NCI-H2171 treated with DMSO at 0.1 percent for 48 hours (cell line): ENCODE measurements around the gene RAB40C.

Source experiments
- DNase-seq: peaks from one replicate; lab custom pipeline; 2025; lab: John Stamatoyannopoulos, UW

RAB40C gene

GRCh38 chr16:631808-632358 is 42.0 kb downstream of the RAB40C start:
- DNase-seq, result no peak

DNA sequence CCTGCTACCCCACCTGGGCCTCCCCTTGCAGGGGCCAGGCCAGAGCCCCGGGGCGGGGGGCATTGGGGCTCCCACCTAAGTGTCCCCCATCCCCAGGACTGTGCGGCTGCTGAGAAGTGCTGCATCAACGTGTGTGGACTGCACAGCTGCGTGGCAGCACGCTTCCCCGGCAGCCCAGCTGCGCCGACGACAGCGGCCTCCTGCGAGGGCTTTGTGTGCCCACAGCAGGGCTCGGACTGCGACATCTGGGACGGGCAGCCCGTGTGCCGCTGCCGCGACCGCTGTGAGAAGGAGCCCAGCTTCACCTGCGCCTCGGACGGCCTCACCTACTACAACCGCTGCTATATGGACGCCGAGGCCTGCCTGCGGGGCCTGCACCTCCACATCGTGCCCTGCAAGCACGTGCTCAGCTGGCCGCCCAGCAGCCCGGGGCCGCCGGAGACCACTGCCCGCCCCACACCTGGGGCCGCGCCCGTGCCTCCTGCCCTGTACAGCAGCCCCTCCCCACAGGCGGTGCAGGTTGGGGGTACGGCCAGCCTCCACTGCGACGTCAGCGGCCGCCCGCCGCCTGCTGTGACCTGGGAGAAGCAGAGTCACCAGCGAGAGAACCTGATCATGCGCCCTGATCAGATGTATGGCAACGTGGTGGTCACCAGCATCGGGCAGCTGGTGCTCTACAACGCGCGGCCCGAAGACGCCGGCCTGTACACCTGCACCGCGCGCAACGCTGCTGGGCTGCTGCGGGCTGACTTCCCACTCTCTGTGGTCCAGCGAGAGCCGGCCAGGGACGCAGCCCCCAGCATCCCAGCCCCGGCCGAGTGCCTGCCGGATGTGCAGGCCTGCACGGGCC is 42.8 kb downstream of the RAB40C start:
- no peak for DNase-seq

GRCh38 chr16:633336-634050 is 43.6 kb downstream of the RAB40C start:
- DNase-seq, result no peak

DNA sequence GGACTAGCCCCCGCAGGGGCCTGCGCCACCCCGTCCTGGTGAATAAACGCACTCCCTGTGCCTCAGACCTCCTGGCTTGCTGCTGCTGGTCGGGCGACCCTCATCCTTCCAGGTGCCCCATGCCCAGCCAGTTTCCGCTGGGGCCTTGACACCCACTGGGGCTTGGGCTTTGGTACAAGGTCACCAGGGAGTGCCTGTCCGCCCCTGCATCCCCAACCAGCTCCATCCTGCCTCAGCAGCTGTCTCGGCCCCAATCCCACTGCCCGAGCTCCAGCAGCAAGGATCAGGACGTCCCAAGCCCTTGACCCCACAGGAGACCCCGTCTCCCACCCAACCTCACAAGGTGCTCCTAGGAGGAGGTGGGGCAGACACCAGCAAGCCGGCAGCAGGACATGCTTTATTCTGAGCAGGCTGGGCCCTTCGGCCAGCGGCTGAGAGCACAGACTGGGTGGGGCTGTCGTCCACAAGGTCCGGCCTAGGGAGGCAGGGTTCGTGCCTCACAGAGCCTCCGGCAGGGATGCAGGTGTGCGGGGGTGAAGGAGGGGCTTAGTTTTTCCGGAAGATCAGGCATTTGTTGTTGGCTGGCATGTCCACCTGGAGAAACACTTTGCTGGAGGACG is 44.3 kb downstream of the RAB40C start:
- DNase-seq, result no peak

DNA sequence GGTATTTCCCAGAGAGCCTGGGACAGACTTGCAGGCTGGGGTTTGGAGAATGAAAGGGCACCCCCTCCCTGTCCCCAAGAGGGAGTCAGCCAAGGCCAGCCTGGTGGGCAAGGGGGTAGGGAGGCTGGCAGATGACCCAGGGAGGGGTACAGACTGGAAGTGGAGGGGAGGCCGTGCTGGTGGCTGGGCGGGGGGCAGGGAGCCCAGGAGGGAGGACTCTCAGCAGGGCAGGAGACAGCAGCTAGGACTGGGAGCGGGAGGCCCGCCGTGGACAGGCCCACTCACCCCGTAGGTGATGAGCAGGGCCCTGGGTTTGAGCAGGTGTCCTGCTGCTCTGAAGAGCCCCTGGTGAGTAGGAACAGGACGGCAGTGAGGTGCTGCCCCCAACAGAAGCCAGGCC is 45.1 kb downstream of the RAB40C start:
- no peak for DNase-seq

- DNase-seq, result no peak
Measured at GRCh38 chr16:635573-636205, 45.8 kb downstream of the RAB40C start.

DNA sequence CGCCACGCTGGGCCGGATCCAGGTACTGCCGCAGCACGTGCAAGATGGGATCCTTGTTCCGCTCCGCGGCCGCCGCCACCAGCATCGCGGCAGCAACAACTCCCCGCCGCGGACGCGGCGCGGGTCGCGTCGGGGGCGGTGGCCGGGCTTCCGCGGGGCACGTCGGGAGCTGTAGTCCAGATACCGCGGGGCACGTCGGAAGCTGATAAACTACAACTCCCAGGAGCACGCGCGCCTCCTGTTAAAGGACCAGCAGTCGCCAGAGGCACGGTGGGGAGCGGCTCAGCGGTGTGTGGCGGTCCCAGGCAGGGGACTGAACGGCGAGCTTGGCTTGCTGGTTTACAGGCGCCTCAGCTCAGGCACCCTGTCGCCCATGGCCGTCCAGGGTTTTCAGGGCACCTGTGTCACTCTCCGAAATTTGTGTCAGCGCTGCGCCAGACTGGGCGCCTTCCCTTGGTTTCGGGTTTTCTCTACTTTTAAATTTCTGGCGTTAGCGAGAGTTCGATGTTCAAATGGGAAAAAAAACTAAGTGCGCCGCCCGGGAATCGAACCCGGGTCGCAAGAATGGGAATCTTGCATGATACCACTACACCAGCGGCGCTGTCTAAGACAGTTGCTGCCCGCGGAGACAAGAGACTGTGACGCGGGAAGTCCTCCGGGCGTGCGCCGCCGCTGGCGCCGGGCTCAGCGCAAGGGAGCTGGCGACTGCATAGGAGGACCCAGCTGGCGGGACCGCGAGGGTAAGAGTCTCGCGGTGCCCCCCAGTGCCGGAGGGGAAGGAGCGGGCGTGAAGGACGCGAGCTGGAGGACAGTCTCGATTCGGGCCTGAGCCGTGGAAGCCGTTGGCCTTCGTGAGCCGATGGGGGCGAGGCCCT is 46.6 kb downstream of the RAB40C start, which contains the start of gene METTL26:
METTL26 (minus strand) TSS at position 100 of the 875 bp plus-strand sequence; CDS start at position 85, 15 bp downstream.
- DNase-seq, result peak; percentile 94

DNA sequence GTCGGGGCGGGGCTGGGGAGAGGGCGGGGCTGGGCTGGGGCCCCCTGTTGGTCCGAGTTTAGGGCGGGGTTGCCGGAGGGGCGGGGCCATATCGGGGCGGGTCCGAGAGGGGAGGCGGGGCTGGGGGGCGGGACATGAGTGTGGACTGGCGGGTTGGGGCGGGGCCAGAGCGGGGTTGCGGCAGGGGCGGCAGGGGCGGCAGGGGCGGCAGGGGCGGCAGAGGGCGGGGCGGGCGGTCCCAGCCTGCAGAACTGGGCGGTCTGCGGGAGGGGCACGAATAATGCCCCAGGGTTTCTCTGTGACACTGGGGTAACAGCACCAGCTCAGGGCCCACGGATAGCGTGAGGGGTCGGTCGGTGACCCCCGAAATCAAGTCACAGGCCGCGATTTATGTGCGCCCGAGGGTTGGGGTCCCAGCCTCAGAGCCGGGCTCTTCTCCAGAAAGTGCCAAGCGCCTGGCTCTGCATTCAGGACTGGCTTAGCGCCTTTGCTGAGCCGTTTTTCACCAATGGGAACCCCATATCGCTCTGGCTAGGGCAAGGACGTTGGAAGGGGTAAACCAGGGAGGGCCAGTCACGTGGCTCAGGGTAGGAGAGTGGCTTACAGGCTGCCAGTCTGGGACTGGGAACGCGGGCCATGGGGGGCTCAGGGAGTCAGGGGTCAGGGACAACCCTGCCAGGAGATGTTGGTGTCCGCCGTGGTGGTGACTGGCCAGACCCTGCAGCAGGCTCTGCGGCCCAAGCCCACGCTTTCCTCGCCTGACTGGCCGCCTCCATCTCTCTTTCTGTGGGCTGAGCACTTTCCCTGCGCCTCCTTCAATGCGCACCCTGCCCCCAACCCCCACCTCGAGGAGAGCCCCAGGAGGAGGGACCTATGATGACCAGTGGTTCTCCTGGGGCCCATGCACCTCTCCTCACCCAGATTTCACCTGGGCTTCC is 47.5 kb downstream of the RAB40C start:
- peak; percentile 14 for DNase-seq

DNA sequence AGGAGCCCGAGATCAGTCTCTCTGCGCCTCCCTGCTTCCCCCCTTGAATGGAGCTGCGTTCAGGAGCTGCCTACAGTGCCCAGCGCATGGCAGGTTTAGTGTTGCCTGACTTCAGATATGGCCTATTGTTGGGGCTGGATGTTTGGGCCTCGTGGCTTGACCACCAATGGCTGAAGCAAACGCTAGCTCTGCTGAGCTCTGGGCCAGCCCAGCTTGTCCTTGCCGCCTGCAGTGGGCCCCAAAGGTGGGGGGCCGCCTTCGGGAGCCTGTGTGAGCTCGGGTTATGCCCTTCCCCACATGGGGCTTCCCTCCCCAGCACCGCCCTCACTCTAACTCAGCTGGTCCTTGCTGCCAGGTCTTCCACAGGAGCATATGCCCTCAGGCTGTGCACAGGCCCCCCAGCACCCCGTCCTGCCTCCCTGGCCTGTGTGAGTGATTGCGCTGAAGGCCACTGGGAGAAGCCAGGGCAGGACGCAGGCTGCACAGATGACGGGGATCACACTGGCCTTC is 48.2 kb downstream of the RAB40C start:
- no peak for DNase-seq

GRCh38 chr16:638836-639235 is 49.0 kb downstream of the RAB40C start:
- no peak for DNase-seq

- DNase-seq, result no peak
Measured at GRCh38 chr16:640614-641013, 50.7 kb downstream of the RAB40C start.

DNA sequence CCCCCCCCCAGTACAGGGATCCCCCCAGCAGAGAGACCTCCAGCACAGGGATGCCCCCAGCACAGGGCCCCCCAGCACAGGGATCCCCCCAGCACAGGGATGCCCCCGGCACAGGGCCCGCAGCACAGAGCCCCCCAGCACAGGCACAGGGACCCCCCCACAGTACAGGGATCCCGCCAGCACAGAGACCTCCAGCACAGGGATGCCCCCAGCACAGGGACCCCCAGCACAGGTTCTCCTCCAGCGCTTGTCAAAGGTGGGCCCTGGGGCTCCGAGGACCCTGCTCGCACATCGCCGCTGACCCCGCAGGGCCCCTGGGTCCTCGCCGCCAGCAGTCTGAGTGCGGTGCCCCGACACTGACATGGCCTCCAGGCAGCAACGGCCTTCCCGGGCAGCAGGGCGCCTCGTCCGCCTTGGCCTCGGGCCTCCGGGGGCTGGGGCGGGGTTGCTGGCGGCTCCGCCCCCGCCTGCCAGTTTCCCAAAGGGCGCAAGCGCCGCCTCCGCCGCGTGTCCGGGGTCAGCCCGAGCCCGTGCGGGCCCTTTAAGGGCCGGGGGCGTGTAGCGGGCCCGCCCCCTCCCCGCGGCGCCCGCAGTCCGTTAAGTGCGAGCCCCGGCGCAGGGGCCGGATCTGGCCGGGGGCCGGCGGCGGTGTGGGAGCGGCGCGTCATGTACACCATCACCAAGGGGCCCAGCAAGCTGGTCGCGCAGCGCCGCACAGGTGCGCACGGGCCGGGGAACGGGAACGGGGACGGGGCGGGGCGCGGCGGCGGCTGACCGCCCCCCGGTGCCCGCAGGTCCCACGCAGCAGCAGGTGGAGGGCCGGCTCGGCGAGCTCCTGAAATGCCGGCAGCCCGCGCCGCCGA is 51.7 kb downstream of the RAB40C start, which contains the start of gene MCRIP2:
MCRIP2 (plus strand) TSS at position 503 of the 863 bp plus-strand sequence; CDS start at position 667, 164 bp downstream.
- peak; percentile 76 for DNase-seq

- no peak for DNase-seq
Measured at GRCh38 chr16:642189-643049, 52.6 kb downstream of the RAB40C start.

DNA sequence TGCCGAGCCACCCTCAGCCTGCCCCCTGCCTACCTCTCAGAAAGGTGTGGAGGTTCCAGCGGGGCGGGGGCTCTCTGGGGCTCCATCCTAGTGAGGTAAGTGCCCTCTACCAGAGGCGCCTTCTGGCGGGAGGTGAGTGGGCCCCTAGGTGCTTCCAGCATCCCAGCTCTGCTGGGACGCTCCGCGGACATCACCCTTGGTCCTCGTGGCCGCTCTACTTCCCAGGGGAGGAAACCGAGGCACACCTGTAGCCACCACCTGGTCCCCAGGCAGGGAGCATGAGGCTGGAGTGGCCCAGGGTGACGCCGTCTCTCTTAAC is 53.1 kb downstream of the RAB40C start:
- DNase-seq, result peak; percentile 32

DNA sequence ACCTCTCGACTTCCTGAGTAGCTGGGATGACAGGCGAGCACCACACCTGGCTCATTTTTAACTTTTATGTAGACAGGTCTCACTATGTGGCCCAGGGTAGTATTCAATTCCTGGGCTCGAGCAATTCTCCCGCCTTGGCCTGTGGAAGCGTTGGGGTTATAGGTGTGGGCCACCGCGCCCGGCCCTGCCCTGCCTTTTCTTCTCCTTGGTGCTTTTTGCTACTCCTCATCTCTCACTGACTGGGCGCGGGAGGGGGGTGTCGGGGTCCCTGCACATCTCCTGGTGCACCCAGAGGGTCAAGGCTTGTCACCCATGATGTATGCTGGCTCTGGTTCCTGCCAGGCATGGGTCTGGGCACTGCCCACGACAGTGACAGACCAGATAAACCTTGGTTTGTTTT is 54.7 kb downstream of the RAB40C start:
- no peak for DNase-seq

GRCh38 chr16:645852-646678 is 56.2 kb downstream of the RAB40C start:
- DNase-seq, result no peak

- no peak for DNase-seq
Measured at GRCh38 chr16:646679-647172, 56.9 kb downstream of the RAB40C start.
